Nephron (organoid): ENCODE measurements around the gene CCNC.
A peak's percentile ranks its signal among the peaks of the same experiment; 100 is the strongest.

ENCODE experiments used
- H3K27ac Mint-ChIP-seq, 3 experiments: 2 replicates each; pipeline ENCODE4 v1.8.0; 2020; ENCODE audit warnings: mixed read lengths in 3 of 3, mild to moderate bottlenecking in 2 of 3, moderate library complexity in 1 of 3
- H3K27me3 Mint-ChIP-seq: 2 replicates; pipeline ENCODE4 v1.8.0; 2021; ENCODE audit warnings: low read depth, mild to moderate bottlenecking, moderate library complexity, mixed read lengths
- H3K36me3 Mint-ChIP-seq: 2 replicates; pipeline ENCODE4 v1.8.0; 2020; ENCODE audit warnings: low read depth, mixed read lengths
- H3K4me1 Mint-ChIP-seq: 2 replicates; pipeline ENCODE4 v1.8.0; 2020; ENCODE audit warnings: mixed read lengths
- H3K4me3 Mint-ChIP-seq, 3 experiments: 2 replicates each; pipeline ENCODE4 v1.8.0; 2020; ENCODE audit warnings: mild to moderate bottlenecking in 3 of 3, mixed read lengths in 3 of 3, moderate library complexity in 2 of 3
- H3K9me3 Mint-ChIP-seq: 2 replicates; pipeline ENCODE4 v1.8.0; 2020; ENCODE audit warnings: mixed read lengths
- TF ChIP-seq, protein P1 (sequence below), 3 experiments: fragments of 200-600 bp; sonication (generic); IDR thresholded peaks; one replicate each; pipeline ENCODE4 v1.5.0; 2021; ENCODE audit warnings: antibody characterized with exemption in 3 of 3; ENCODE audit not compliant: unreplicated experiment in 3 of 3

The CCNC gene

DNA sequence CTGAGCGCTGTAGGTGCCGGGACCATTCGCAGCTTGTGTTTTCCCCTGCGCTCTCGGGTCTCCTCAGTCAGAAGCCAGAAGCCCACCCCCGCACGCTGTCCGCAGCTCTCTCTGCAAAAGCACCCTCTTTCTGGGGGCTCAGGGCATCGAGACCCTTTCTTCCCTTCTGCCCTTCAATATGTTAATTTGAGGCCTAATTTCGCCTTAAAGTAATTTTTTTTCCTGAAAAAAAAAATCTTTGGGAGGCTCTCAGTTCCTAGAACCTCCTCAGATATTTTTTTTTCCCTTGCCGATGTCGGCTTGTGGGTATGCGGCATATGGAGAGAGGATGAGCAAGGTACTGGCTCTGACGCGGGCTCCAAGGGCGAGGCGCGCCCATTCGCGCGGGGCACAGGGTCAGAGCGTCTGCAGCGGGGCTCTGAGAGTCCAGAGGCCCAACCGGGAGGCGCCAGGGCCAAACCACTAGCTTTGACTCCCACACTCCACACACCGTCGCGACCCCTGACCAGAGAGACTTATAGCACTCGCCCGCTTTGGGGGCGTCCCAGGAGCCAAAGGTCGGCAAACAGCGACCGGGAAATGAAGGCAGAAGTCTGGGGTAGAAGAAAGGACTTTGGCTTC is 39.1 kb upstream of the CCNC start:
- H3K4me3 Mint-ChIP-seq = no peak overlapping the region
- H3K27me3 Mint-ChIP-seq = peaks cover 100% of the 10 kb centered on the region
- no peaks in the 10 kb centered on the region for H3K36me3 Mint-ChIP-seq
- TF ChIP-seq, protein P1, sequence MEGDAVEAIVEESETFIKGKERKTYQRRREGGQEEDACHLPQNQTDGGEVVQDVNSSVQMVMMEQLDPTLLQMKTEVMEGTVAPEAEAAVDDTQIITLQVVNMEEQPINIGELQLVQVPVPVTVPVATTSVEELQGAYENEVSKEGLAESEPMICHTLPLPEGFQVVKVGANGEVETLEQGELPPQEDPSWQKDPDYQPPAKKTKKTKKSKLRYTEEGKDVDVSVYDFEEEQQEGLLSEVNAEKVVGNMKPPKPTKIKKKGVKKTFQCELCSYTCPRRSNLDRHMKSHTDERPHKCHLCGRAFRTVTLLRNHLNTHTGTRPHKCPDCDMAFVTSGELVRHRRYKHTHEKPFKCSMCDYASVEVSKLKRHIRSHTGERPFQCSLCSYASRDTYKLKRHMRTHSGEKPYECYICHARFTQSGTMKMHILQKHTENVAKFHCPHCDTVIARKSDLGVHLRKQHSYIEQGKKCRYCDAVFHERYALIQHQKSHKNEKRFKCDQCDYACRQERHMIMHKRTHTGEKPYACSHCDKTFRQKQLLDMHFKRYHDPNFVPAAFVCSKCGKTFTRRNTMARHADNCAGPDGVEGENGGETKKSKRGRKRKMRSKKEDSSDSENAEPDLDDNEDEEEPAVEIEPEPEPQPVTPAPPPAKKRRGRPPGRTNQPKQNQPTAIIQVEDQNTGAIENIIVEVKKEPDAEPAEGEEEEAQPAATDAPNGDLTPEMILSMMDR (IDR thresholded peaks at IDR 0.05; ENCODE audit: unreplicated experiment in 3 of 3) = no peak
- peaks cover 8% of the 10 kb centered on the region for H3K9me3 Mint-ChIP-seq
- peaks cover 12% of the 10 kb centered on the region for H3K4me1 Mint-ChIP-seq
- H3K27ac Mint-ChIP-seq = no peak overlapping the region

DNA sequence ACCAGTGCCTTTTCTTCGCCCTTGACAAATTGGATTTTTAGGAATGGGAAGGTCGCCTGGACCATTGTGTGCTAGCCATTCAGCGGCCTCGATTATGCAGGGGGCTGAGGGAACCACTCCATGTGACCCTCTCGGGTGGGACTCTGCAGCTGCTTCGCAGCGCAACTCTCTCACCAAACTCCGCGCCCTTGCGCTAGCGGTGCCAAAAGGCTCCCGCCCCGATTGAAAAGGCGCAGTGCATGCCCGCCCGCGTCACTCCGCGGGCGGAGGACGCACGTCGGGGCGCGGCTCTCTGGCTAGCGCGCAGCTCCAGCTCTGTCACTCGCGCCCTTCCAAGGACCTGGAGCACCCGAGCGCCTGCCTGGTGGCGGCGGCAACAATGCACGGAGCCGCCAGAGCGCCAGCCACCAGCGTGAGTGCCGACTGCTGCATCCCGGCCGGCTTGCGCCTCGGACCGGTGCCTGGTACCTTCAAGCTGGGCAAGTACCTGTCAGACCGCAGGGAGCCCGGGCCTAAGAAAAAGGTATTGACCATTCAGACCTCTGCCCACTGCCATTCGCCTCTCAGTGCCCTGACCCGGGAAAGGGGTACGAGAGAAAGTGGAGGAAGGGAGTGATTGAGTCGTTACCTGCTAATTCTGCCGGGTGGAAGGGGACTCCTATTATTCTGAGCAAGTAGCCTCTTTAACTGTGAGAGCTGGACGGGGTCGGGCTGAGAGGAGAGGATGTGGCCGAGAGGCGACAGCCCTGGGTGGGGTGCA is 38.4 kb upstream of the CCNC start, which contains the start of gene PRDM13:
TSS of gene PRDM13 (plus strand) at position 178 of the 760 bp plus-strand sequence. CDS start at position 380, 202 bp downstream.
- H3K4me1 Mint-ChIP-seq = peaks cover 15% of the 10 kb centered on the region
- TF ChIP-seq, protein P1 (IDR thresholded peaks at IDR 0.05; ENCODE audit: unreplicated experiment in 3 of 3) = no peak
- H3K27ac Mint-ChIP-seq = no peak within 1 kb of the TSS
- peaks cover 100% of the 10 kb centered on the region for H3K27me3 Mint-ChIP-seq
- H3K9me3 Mint-ChIP-seq = peaks cover 8% of the 10 kb centered on the region
- H3K4me3 Mint-ChIP-seq = peak within 1 kb of the TSS in 1 of 3 experiments; percentile 7
- H3K36me3 Mint-ChIP-seq = no peaks in the 10 kb centered on the region

DNA sequence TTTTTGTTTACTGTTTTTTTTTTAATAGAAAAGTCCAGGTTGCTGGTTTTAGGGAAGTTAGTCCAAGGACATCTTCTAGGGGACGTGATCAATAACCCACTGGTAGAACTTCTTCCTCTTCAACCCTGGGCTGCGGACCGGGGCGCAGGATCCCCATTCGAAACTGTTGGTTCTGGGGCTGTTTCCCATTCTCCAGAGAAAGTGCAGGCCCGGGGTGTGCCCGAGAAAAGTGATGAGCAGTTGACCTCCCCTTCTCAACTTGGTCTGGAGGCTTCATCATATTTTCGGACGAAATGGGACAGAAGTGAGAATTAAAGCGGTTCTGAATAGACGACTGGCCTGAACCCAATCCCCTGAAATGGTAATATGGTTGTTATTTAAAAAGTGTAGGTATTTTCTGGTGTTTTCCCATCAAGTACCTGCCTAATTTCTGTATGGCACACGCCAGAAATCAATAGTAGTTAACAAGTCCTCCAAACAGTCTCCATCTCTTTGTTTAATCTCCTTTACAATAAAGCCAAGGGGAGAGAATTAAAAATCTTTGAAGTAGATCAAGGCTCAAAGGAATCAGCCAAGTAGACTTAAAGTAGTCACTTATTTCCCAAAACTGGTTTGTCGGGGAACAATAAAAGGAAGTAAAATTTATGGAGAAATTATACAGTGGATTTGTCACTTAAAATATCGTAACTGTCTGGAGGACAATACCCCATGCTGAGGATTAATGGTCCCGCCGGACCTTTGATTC is 37.6 kb upstream of the CCNC start:
- Mint-ChIP-seq H3K27ac (no peak overlapping the region), H3K36me3 (no peaks in the 10 kb centered on the region), H3K4me1 (peaks cover 15% of the 10 kb centered on the region), H3K9me3 (peaks cover 8% of the 10 kb centered on the region), H3K27me3 (peaks cover 100% of the 10 kb centered on the region), H3K4me3 (peak overlapping the region in 1 of 3 experiments; percentile 7)
- TF ChIP-seq, protein P1 (IDR thresholded peaks at IDR 0.05; ENCODE audit: unreplicated experiment in 3 of 3) = no peak

DNA sequence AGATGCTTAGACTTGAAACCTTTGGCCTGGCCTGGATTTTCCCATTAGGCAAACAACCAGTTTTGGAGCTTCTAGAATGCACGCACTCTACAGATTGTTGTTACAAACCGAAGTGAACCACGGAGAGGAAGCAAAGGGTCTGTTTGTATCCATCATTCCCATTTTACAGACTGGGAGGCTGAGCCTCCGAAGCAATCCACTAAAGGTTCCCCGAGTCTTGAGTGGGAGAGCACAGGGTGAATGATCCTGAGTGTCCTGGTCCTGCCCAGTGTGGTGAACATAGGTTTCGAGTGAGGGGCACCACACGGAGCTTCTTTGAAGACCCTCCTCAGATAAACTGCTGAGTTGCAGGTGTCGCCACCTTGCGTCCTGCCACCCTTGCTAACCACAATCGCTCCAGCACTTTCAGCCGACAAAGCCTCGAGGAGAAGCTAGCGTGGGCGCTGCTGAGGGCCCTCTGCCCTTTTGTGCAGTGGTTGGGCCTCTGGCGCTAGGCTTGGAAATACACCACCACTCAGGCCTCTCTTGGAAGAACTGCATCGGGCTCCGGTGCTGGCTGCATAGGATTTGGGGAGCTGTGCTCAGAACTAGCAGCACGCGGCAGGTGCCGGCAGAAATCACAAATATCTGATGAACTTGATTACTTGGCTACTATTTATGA is 36.7 kb upstream of the CCNC start:
- Mint-ChIP-seq H3K4me1 (peaks cover 15% of the 10 kb centered on the region), H3K36me3 (no peaks in the 10 kb centered on the region), H3K9me3 (peaks cover 8% of the 10 kb centered on the region), H3K4me3 (peak overlapping the region; percentile 11 to 55 (median 25)), H3K27me3 (peaks cover 100% of the 10 kb centered on the region), H3K27ac (no peak overlapping the region)
- TF ChIP-seq, protein P1 (IDR thresholded peaks at IDR 0.05; ENCODE audit: unreplicated experiment in 3 of 3) = peak in 1 of 3 experiments; percentile 17

DNA sequence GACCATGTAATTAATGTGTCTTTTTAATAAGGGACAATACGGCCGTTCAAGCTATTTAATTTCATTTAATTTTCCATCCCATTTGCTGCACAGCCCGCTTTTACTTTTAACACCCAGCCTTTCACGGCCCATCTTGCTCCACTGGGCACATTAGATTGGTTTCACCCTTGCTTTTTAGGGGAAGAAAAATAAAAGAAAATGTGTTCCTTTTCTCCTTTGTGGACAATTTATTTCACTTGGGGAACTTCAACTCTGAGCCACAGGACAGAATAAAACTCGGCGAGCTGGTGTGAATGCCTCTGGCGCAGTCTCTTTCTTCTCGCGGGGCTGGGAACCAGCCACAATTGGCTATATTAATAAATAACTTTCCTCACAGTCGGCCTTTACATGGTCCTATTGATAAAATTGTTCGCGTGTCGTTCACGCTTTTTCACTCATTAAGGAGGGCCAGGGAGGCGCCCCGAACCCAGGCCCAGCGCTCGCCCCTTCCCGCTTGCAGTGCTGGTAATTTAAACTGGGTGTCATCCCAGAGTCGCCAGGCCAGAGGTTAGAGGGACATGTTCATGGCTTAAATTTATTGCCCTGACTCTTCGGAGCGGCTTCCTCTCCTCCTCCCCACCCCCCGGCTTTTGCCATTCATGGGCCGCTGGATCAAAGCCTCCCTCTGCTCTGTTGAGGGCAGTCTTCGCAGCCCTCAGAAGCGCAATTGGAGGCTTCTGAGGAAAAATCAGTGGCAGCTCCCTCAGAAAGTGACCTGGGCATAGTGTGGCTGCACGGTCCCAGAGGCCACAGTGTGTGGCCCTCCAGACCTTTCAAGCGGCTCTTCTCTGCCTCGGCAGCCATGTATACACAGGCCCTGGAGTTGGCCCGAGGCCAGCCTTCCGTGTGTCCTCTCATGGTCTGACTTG is 36.0 kb upstream of the CCNC start:
- H3K4me3 Mint-ChIP-seq = peak overlapping the region; percentile 55 to 71 (median 62)
- peaks cover 100% of the 10 kb centered on the region for H3K27me3 Mint-ChIP-seq
- H3K36me3 Mint-ChIP-seq = no peaks in the 10 kb centered on the region
- peaks cover 15% of the 10 kb centered on the region for H3K4me1 Mint-ChIP-seq
- peaks cover 8% of the 10 kb centered on the region for H3K9me3 Mint-ChIP-seq
- H3K27ac Mint-ChIP-seq = no peak overlapping the region
- TF ChIP-seq, protein P1 (IDR thresholded peaks at IDR 0.05; ENCODE audit: unreplicated experiment in 3 of 3) = no peak
